HFFc6 (cell line): ENCODE measurements around the gene CHRNG. TPM values are rescaled to one million over a fixed set of nuclear protein-coding genes. Genes with fewer than 3 reads are reported as not detected.

Source experiments
- DNase-seq: peaks from one replicate; pipeline ENCODE4 v3.0.0-alpha.2; 2018
- H3K27ac Mint-ChIP-seq: 2 replicates; pipeline ENCODE4 v1.8.0; 2020; ENCODE audit warnings: mild to moderate bottlenecking, mixed read lengths
- H3K27me3 Mint-ChIP-seq: 2 replicates; pipeline ENCODE4 v1.8.0; 2021; ENCODE audit warnings: mild to moderate bottlenecking, moderate library complexity, mixed read lengths; ENCODE audit not compliant: insufficient read depth
- H3K36me3 Mint-ChIP-seq: 2 replicates; pipeline ENCODE4 v1.8.0; 2021; ENCODE audit warnings: low read depth, mixed read lengths
- H3K4me1 Mint-ChIP-seq: 2 replicates; pipeline ENCODE4 v1.8.0; 2020; ENCODE audit warnings: low read depth, mixed read lengths
- H3K4me3 Mint-ChIP-seq: 2 replicates; pipeline ENCODE4 v1.8.0; 2020; ENCODE audit warnings: mild to moderate bottlenecking, moderate library complexity, mixed read lengths
- H3K9me3 Mint-ChIP-seq: 2 replicates; pipeline ENCODE4 v1.8.0; 2020; ENCODE audit warnings: mild to moderate bottlenecking, mixed read lengths
- CTCF ChIP-seq: fragments of 200-600 bp; sonication (generic); IDR thresholded peaks from 2 replicates; pipeline ENCODE4 v1.5.0; 2021; ENCODE audit warnings: antibody characterized with exemption, mild to moderate bottlenecking
- total RNA-seq, 6 experiments: library from RNA; stranded (reverse); fragmentation: NEBNext Ultra II Directional; extraction: Animal tissue kit (Norgen Biotek cat#: 25700); gene quantifications; 2 replicates in 1 of 6; 3 replicates in 5 of 6; pipeline ENCODE4 v1.2.3, GENCODE V29; 2021

CHRNG gene
- total RNA-seq, 6 experiments from 2014 or later, result not detected

- no peak for DNase-seq
- Mint-ChIP-seq H3K9me3 (no peaks in the 10 kb centered on the region), H3K4me3 (no peak overlapping the region), H3K27me3 (no peaks in the 10 kb centered on the region), H3K27ac (peak overlapping the region; percentile 42; the same call in 1 of the 2 replicates), H3K36me3 (peaks cover 47% of the 10 kb centered on the region), H3K4me1 (peaks cover 51% of the 10 kb centered on the region)
- no peak for TF ChIP-seq CTCF
Observed at GRCh38 chr2:232571026-232571474, 31.6 kb downstream of the CHRNG start.

- Mint-ChIP-seq H3K27me3 (no peaks in the 10 kb centered on the region; the same call in 1 of the 2 replicates), H3K4me3 (no peak overlapping the region), H3K9me3 (no peaks in the 10 kb centered on the region), H3K36me3 (peaks cover 28% of the 10 kb centered on the region), H3K27ac (no peak overlapping the region), H3K4me1 (peaks cover 48% of the 10 kb centered on the region)
- no peak for DNase-seq
- no peak for TF ChIP-seq CTCF
Observed at GRCh38 chr2:232573042-232573441, 33.5 kb downstream of the CHRNG start.

- DNase-seq, result no peak
- Mint-ChIP-seq H3K4me3 (no peak overlapping the region), H3K36me3 (peaks cover 23% of the 10 kb centered on the region), H3K27me3 (no peaks in the 10 kb centered on the region; the same call in 1 of the 2 replicates), H3K4me1 (peaks cover 39% of the 10 kb centered on the region), H3K27ac (peak overlapping the region; percentile 64), H3K9me3 (no peaks in the 10 kb centered on the region)
- TF ChIP-seq CTCF, result no peak
Observed at GRCh38 chr2:232573771-232574435, 34.4 kb downstream of the CHRNG start.

- DNase-seq, result peak; percentile 54
- no peak for TF ChIP-seq CTCF
- Mint-ChIP-seq H3K27me3 (no peaks in the 10 kb centered on the region; the same call in 1 of the 2 replicates), H3K36me3 (peaks cover 15% of the 10 kb centered on the region), H3K9me3 (no peaks in the 10 kb centered on the region), H3K27ac (peak overlapping the region; percentile 64), H3K4me3 (no peak overlapping the region; the same call in 1 of the 2 replicates), H3K4me1 (peaks cover 36% of the 10 kb centered on the region)
Observed at GRCh38 chr2:232574674-232575403, 35.3 kb downstream of the CHRNG start.

- peaks cover 36% of the 10 kb centered on the region for H3K4me1 Mint-ChIP-seq
- no peak for DNase-seq
- TF ChIP-seq CTCF, result no peak
- H3K27ac Mint-ChIP-seq, result no peak overlapping the region
- peaks cover 10% of the 10 kb centered on the region for H3K36me3 Mint-ChIP-seq
- no peak overlapping the region for H3K4me3 Mint-ChIP-seq
- H3K9me3 Mint-ChIP-seq, result no peaks in the 10 kb centered on the region
- H3K27me3 Mint-ChIP-seq, result no peaks in the 10 kb centered on the region; the same call in 1 of the 2 replicates
Observed at GRCh38 chr2:232575404-232575746, 35.9 kb downstream of the CHRNG start.
